ENCODE measurements around the gene XPNPEP3.

The XPNPEP3 gene

GRCh38 chr22:40874016-40874415 is 17.1 kb downstream of the XPNPEP3 start:
- H3K9me3 ChIP-seq (replicated peaks; ENCODE audit: insufficient read depth, low read length): no peaks in the 10 kb centered on the region
- no peaks in the 10 kb centered on the region for H4K20me1 ChIP-seq (ENCODE audit: insufficient read depth, low read length)
- DNase-seq: no peak
- no peak for TF ChIP-seq CTCF (IDR thresholded peaks at IDR 0.05; ENCODE audit: low read length)
- TF ChIP-seq EZH2 (optimal IDR thresholded peaks at IDR 0.05; ENCODE audit: low read depth, low read length): no peak
- no peak for TF ChIP-seq EZH2phosphoT487 (IDR thresholded peaks at IDR 0.05; ENCODE audit: low read length)
- H3K36me3 ChIP-seq (replicated peaks; ENCODE audit: insufficient read depth, low read length): no peaks in the 10 kb centered on the region
- no peaks in the 10 kb centered on the region for H3K79me2 ChIP-seq (ENCODE audit: low read length)
- H3K4me2 ChIP-seq (ENCODE audit: low read depth, low read length): no peak overlapping the region
- no peaks in the 10 kb centered on the region for H3K27me3 ChIP-seq (replicated peaks; ENCODE audit: insufficient read depth, low read length)
- H3F3A ChIP-seq (ENCODE audit: insufficient read depth, low read length): no peaks in the 10 kb centered on the region
- H3K4me3 ChIP-seq (ENCODE audit: low read length): no peak overlapping the region
- H3K9ac ChIP-seq (ENCODE audit: low read length): no peak overlapping the region
- H3K4me1 ChIP-seq (ENCODE audit: low read length): no peaks in the 10 kb centered on the region
- no peak overlapping the region for H3K27ac ChIP-seq (ENCODE audit: low read length)
- H3K9me2 ChIP-seq (replicated peaks; ENCODE audit: insufficient read depth, low read length): no peaks in the 10 kb centered on the region
- no peak overlapping the region for H2AFZ ChIP-seq (ENCODE audit: low read length)

DNA sequence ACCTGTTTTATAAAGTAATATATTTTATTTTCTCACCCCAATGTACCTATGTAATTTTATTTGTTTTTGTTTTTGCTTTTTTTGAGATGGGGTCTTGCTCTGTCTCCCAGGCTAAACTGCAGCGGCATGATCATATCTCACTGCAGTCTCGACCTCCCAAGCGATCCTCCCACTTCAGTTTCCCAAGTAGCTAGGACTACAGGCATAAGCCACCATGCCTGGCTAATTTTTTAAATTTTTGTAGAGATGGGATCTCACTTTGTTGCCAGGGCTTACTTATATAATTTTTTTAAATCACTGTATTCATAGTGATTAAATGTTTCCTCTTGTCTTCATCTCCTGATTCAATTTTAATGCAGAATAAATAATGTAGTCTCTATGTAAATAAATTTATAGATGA is 18.2 kb downstream of the XPNPEP3 start:
- Histone ChIP-seq H3K79me2 (ENCODE audit: low read length) (no peaks in the 10 kb centered on the region), H3K9ac (ENCODE audit: low read length) (no peak overlapping the region), H3K4me2 (ENCODE audit: low read depth, low read length) (no peak overlapping the region), H3K4me3 (ENCODE audit: low read length) (no peak overlapping the region), H2AFZ (ENCODE audit: low read length) (no peak overlapping the region), H3K9me3 (replicated peaks; ENCODE audit: insufficient read depth, low read length) (no peaks in the 10 kb centered on the region), H3K27me3 (replicated peaks; ENCODE audit: insufficient read depth, low read length) (no peaks in the 10 kb centered on the region), H3K36me3 (replicated peaks; ENCODE audit: insufficient read depth, low read length) (no peaks in the 10 kb centered on the region), H4K20me1 (ENCODE audit: insufficient read depth, low read length) (no peaks in the 10 kb centered on the region), H3K4me1 (ENCODE audit: low read length) (no peaks in the 10 kb centered on the region), H3K9me2 (replicated peaks; ENCODE audit: insufficient read depth, low read length) (no peaks in the 10 kb centered on the region), H3F3A (ENCODE audit: insufficient read depth, low read length) (no peaks in the 10 kb centered on the region), H3K27ac (ENCODE audit: low read length) (no peak overlapping the region)
- DNase-seq: no peak
- no peak for TF ChIP-seq CTCF (IDR thresholded peaks at IDR 0.05; ENCODE audit: low read length)
- no peak for TF ChIP-seq EZH2phosphoT487 (IDR thresholded peaks at IDR 0.05; ENCODE audit: low read length)
- no peak for TF ChIP-seq EZH2 (optimal IDR thresholded peaks at IDR 0.05; ENCODE audit: low read depth, low read length)

DNA sequence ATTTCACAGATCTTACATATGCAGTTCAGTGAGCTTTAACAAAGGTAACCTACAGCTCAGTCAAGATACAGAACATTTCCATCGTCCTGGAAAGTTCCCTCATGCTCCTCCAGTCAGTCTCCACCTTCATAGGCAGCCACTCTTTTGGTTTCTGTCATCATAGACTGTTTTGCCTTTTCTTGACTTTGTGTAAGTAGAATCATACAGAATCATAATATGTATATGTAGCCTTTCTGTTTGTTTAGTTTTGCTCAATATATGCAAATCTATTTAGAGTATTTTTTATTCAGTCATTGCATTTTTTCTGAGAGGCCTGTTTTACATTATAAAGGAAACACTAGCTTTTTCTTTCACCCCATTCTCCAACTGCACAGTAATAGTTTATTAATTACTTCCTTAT is 20.0 kb downstream of the XPNPEP3 start:
- Histone ChIP-seq H3F3A (ENCODE audit: insufficient read depth, low read length) (no peaks in the 10 kb centered on the region), H2AFZ (ENCODE audit: low read length) (no peak overlapping the region), H3K4me2 (ENCODE audit: low read depth, low read length) (no peak overlapping the region), H3K36me3 (replicated peaks; ENCODE audit: insufficient read depth, low read length) (no peaks in the 10 kb centered on the region), H3K27me3 (replicated peaks; ENCODE audit: insufficient read depth, low read length) (no peaks in the 10 kb centered on the region), H3K9me2 (replicated peaks; ENCODE audit: insufficient read depth, low read length) (no peaks in the 10 kb centered on the region), H3K4me1 (ENCODE audit: low read length) (no peaks in the 10 kb centered on the region), H3K27ac (ENCODE audit: low read length) (no peak overlapping the region), H3K9me3 (replicated peaks; ENCODE audit: insufficient read depth, low read length) (no peaks in the 10 kb centered on the region), H3K79me2 (ENCODE audit: low read length) (no peaks in the 10 kb centered on the region), H3K9ac (ENCODE audit: low read length) (no peak overlapping the region), H4K20me1 (ENCODE audit: insufficient read depth, low read length) (no peaks in the 10 kb centered on the region), H3K4me3 (ENCODE audit: low read length) (no peak overlapping the region)
- DNase-seq: no peak
- no peak for TF ChIP-seq CTCF (IDR thresholded peaks at IDR 0.05; ENCODE audit: low read length)
- TF ChIP-seq EZH2 (optimal IDR thresholded peaks at IDR 0.05; ENCODE audit: low read depth, low read length): no peak

Data from MM.1S (cell line).